A549 (cell line): ENCODE data around the gene MED27. TPM values are rescaled to one million over a fixed set of nuclear protein-coding genes. Genes with fewer than 3 reads are reported as not detected.

Source experiments
- ATAC-seq, 2 experiments: fragments of 200-7000 bp in 1 of 2; fragments of >200 bp in 1 of 2; cut with Nextera tagmentation in 1 of 2; cut with Tn5 transposase in 1 of 2; 3 replicates each; pipeline versions ENCODE4 v1.8.0 to v1.9.1; 2018 to 2020; ENCODE audit warnings: mild to moderate bottlenecking in 1 of 2, moderate library complexity in 1 of 2
- CTCF ChIA-PET: fragments of 300-600 bp; sonication (Branson Sonifier 250); formaldehyde crosslinking; extraction: SDS; loops from one replicate; lab custom pipeline; 2021; ENCODE audit warnings: antibody characterized with exemption, inconsistent platforms; lab: Yijun Ruan, JAX
- POLR2A ChIA-PET: fragments of 350-600 bp; formaldehyde crosslinking; extraction: SDS; loops from one replicate; lab custom pipeline; 2021; ENCODE audit warnings: antibody characterized with exemption, inconsistent platforms; lab: Yijun Ruan, JAX
- DNase-seq, 2 experiments: peaks; one replicate each; pipeline versions ENCODE4 v3.0.0 to v3.0.0-alpha.2; 2011 to 2016; ENCODE audit warnings: low read depth in 1 of 2, low spot score in 1 of 2
- FAIRE-seq: peaks from 2 replicates; lab custom pipeline; 2011; peaks lifted over from hg19 to GRCh38; lab: Jason Lieb, UNC
- H3K27ac ChIP-seq, 2 experiments: fragments of >200 bp; sonication (Bioruptor Twin); formaldehyde crosslinking; 3 replicates each; pipeline ENCODE4 v1.5.1; 2016 to 2017
- H3K4me1 ChIP-seq: fragments of >200 bp; sonication (Bioruptor Twin); formaldehyde crosslinking; 3 replicates; pipeline ENCODE4 v1.6.1; 2016
- H3K4me2 ChIP-seq: fragments of >200 bp; sonication (Bioruptor Twin); formaldehyde crosslinking; 3 replicates; pipeline ENCODE4 v1.6.1; 2016
- H3K4me3 ChIP-seq: fragments of >200 bp; sonication (Bioruptor Twin); formaldehyde crosslinking; 3 replicates; pipeline ENCODE4 v1.5.1; 2016
- H3K9me3 ChIP-seq: fragments of >200 bp; sonication (Bioruptor Twin); formaldehyde crosslinking; 3 replicates; pipeline ENCODE4 v1.6.1; 2016
- BCL3 ChIP-seq: fragments of >200 bp; sonication (Bioruptor Twin); formaldehyde crosslinking; IDR thresholded peaks from 3 replicates; pipeline ENCODE4 v1.6.1; 2016
- CBX8 ChIP-seq: fragments of 200-600 bp; sonication (generic); IDR thresholded peaks from 2 replicates; pipeline ENCODE4 v1.6.1; 2016
- E2F6 ChIP-seq: IDR thresholded peaks from 2 replicates; pipeline ENCODE4 v1.6.1; 2012; ENCODE audit warnings: low read depth, borderline replicate concordance
- ESRRA ChIP-seq: fragments of 150-350 bp; IDR thresholded peaks from 2 replicates; pipeline ENCODE4 v1.6.1; 2014; ENCODE audit warnings: mild to moderate bottlenecking, low read length, borderline replicate concordance
- FOXS1 ChIP-seq: fragments of 250-450 bp; sonication (Bioruptor Pico); IDR thresholded peaks from 2 replicates; pipeline ENCODE4 v1.5.0; 2020; ENCODE audit warnings: mild to moderate bottlenecking, moderate library complexity
- GATA3 ChIP-seq: IDR thresholded peaks from 2 replicates; pipeline ENCODE4 v1.6.1; 2012; ENCODE audit warnings: borderline replicate concordance
- HOXA7 ChIP-seq: fragments of 250-450 bp; sonication (Bioruptor Pico); IDR thresholded peaks from 2 replicates; pipeline ENCODE4 v1.5.0; 2020; ENCODE audit warnings: mild to moderate bottlenecking, moderate library complexity
- HOXB13 ChIP-seq: fragments of 250-450 bp; sonication (Bioruptor Pico); IDR thresholded peaks from 2 replicates; pipeline ENCODE4 v1.5.0; 2020; ENCODE audit warnings: low read depth, mild to moderate bottlenecking, moderate library complexity
- JUN ChIP-seq, 2 experiments: fragments of >200 bp; sonication (Bioruptor Twin); formaldehyde crosslinking; IDR thresholded peaks; 2 replicates in 1 of 2; 3 replicates in 1 of 2; pipeline ENCODE4 v1.6.1; 2016 to 2017
- JUNB ChIP-seq: fragments of >200 bp; sonication (Bioruptor Twin); formaldehyde crosslinking; IDR thresholded peaks from 2 replicates; pipeline ENCODE4 v1.6.1; 2016
- KDM5A ChIP-seq: fragments of 200-600 bp; sonication (generic); IDR thresholded peaks from 2 replicates; pipeline ENCODE4 v1.6.1; 2016; ENCODE audit warnings: antibody characterized with exemption, mild to moderate bottlenecking
- MAFK ChIP-seq: fragments of 450-650 bp; IDR thresholded peaks from 2 replicates; pipeline ENCODE4 v1.6.1; 2014; ENCODE audit not compliant: partially characterized antibody
- TFCP2L1 ChIP-seq: fragments of 250-450 bp; sonication (Bioruptor Pico); IDR thresholded peaks from 2 replicates; pipeline ENCODE4 v1.5.0; 2021; ENCODE audit warnings: mild to moderate bottlenecking
- ZC3H11A ChIP-seq: fragments of 450-650 bp; IDR thresholded peaks from 2 replicates; pipeline ENCODE4 v1.6.1; 2014; ENCODE audit warnings: antibody characterized with exemption, mild to moderate bottlenecking
- WGBS: methylation state at CpG from one replicate; pipeline ENCODE4 v1.1.6; 2017; ENCODE audit errors: missing lambda C conversion rate; 5-methylcytosine and 5-hydroxymethylcytosine counted together
- polyA plus RNA-seq, 4 experiments: library from polyadenylated mRNA; depleted of rRNA in 3 of 4; stranded (reverse); fragments of >200 nt; fragmentation: RNase III in 1 of 4; extraction: RNeasy Plus Mini Kit Qiagen cat#74134 plus additional on column Dnase treatment in 1 of 4; gene quantifications; 2 replicates in 3 of 4; 3 replicates in 1 of 4; pipeline ENCODE4 v1.2.3, GENCODE V29; 2011 to 2017
- TF ChIP-seq, protein P1 (sequence below): fragments of >200 bp; sonication (Bioruptor Twin); formaldehyde crosslinking; IDR thresholded peaks from 3 replicates; pipeline ENCODE4 v1.5.1; 2016
- TF ChIP-seq, protein P2 (sequence below): IDR thresholded peaks from 2 replicates; pipeline ENCODE4 v1.6.1; 2012
- TF ChIP-seq, protein P3 (sequence below): fragments of >200 bp; sonication (Bioruptor Twin); formaldehyde crosslinking; IDR thresholded peaks from 2 replicates; pipeline ENCODE4 v1.6.1; 2016
- TF ChIP-seq, protein P4 (sequence below): fragments of 250-450 bp; sonication (Bioruptor Pico); IDR thresholded peaks from 2 replicates; pipeline ENCODE4 v1.5.0; 2021; ENCODE audit warnings: mild to moderate bottlenecking, moderate library complexity, borderline replicate concordance

Gene MED27
- polyA plus RNA-seq, 2 of the 4 experiments (the other 2 are of a cell fraction), result 24.2 to 37.8 TPM

- TF ChIP-seq ESRRA (no peak), MAFK (peak; percentile 23)
- FAIRE-seq (no peak), DNase-seq (no peak), ATAC-seq (no peak)
- H3K4me1 ChIP-seq, result peaks cover 20% of the 10 kb centered on the region
- 94% methylated on average over 3 of the region's 3 CpGs for WGBS
- ChIA-PET CTCF (interaction anchor here (0.8 to 1.6 kb wide), 3 partner anchors 9 to 143 kb away, joined by 3 read pairs; no protein-coding TSS in a partner anchor), POLR2A (no interaction called here)
- H3K9me3 ChIP-seq, result peaks cover 2% of the 10 kb centered on the region; the same call in 1 of the 3 replicates
- H3K4me3 ChIP-seq, result no peak overlapping the region
- H3K4me2 ChIP-seq, result no peak overlapping the region
- no peak overlapping the region for H3K27ac ChIP-seq
Observed at GRCh38 chr9:132015866-132016265, 63.8 kb downstream of the MED27 start.

- no peak for DNase-seq
- no peak for TF ChIP-seq FOXS1 (CRISPR knock-in tag)
- TF ChIP-seq JUNB, result no peak
- no peak for TF ChIP-seq HOXA7 (CRISPR knock-in tag)
- TF ChIP-seq JUN (IDR thresholded peaks at IDR 0.05), result no peak
- Histone ChIP-seq H3K27ac (no peak overlapping the region), H3K4me3 (no peak overlapping the region), H3K4me1 (peaks cover 21% of the 10 kb centered on the region), H3K9me3 (peaks cover 6% of the 10 kb centered on the region; the same call in 1 of the 3 replicates), H3K4me2 (no peak overlapping the region)
- WGBS, result 88% methylated on average over 4 of the region's 4 CpGs
- POLR2A ChIA-PET, result no interaction called here
- CTCF ChIA-PET, result interaction anchor here (1.6 kb wide), 1 partner anchor 142 kb away, joined by 3 read pairs; no protein-coding TSS in a partner anchor
- no peak for ATAC-seq
- no peak for FAIRE-seq
Observed at GRCh38 chr9:132014218-132014805, 65.4 kb downstream of the MED27 start.

DNA sequence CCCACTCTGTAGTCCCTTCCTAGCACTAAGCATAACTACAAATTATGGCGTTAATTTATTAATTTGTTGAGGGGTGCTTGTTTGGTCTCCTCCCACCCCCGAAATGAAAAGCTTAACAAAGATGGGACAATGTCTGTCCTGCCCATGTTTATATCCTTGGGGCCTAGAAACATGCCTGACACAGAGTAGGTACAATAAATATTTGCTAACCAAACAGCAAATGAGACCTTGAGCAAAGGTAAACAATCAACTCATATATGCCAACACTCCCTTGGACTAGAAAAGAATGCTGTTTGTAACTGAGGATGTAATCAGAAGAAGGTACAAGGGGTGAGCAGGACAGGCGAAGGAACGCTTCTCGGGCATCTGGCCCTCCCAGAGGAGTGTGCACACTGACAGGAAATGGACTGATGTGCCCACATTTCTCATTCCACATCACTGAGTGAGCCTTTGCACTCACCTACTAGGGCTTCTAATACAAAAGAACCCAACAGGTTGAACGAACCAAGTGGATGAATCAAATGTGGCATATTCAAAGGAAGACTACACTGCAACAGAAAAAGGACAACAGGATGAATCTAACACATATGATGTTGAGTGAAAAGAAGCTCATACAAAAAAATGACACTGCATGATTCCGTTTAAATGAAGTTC, 66.8 kb downstream of the MED27 start:
- no peak overlapping the region for H3K4me3 ChIP-seq
- peak overlapping the region; percentile 33; the same call in 2 of the 3 replicates for H3K4me2 ChIP-seq
- ChIA-PET CTCF (interaction anchor here (0.6 to 0.9 kb wide), 2 partner anchors 16 to 250 kb away, joined by 3 read pairs; no protein-coding TSS in a partner anchor), POLR2A (no interaction called here)
- peak in 1 of 2 experiments; percentile 16; a peak in 2 of 6 replicates for ATAC-seq
- no peak for FAIRE-seq
- peaks cover 6% of the 10 kb centered on the region; the same call in 1 of the 3 replicates for H3K9me3 ChIP-seq
- peaks cover 33% of the 10 kb centered on the region for H3K4me1 ChIP-seq
- H3K27ac ChIP-seq, result peak overlapping the region; percentile 6 to 20; a peak in 1 of 6 replicates
- DNase-seq, result peak in 1 of 2 experiments; percentile 33
- 61% methylated on average over 7 of the region's 7 CpGs for WGBS
- TF ChIP-seq GATA3, result peak; percentile 70; the same call in 1 of the 2 replicates
- TF ChIP-seq ZC3H11A, result no peak
- no peak for TF ChIP-seq CBX8
- no peak for TF ChIP-seq KDM5A

DNA sequence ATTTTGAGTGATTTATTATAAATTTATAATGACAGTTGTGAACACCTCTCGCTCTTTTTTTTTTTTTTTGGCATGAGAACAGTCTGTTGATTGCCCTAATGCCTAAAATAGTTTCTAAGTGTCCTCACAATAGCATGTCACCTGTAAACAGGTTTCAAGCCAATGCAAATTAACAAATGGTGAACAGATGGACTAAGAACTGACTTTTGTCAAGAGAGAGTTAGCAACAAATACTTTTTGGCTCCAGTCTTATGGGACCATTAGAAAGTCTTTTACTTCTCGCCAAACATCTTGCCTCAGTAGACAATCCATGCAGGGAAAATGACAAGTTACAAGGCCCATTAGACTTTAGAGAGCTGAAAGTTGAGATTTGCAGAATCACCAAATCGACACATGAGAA, 67.8 kb downstream of the MED27 start:
- peaks cover 40% of the 10 kb centered on the region for H3K4me1 ChIP-seq
- CTCF ChIA-PET, result interaction anchor here (0.6 to 1.3 kb wide), 2 partner anchors 10 to 28 kb away, joined by 5 to 6 read pairs; no protein-coding TSS in a partner anchor
- no peak for FAIRE-seq
- ATAC-seq, result no peak
- H3K9me3 ChIP-seq, result peaks cover 6% of the 10 kb centered on the region; the same call in 1 of the 3 replicates
- H3K4me2 ChIP-seq, result no peak overlapping the region
- DNase-seq, result no peak
- 96% methylated on average over 3 of the region's 3 CpGs for WGBS
- H3K27ac ChIP-seq, result no peak overlapping the region; a peak in 1 of 6 replicates
- POLR2A ChIA-PET, result no interaction called here
- no peak overlapping the region for H3K4me3 ChIP-seq
- TF ChIP-seq, protein P1, sequence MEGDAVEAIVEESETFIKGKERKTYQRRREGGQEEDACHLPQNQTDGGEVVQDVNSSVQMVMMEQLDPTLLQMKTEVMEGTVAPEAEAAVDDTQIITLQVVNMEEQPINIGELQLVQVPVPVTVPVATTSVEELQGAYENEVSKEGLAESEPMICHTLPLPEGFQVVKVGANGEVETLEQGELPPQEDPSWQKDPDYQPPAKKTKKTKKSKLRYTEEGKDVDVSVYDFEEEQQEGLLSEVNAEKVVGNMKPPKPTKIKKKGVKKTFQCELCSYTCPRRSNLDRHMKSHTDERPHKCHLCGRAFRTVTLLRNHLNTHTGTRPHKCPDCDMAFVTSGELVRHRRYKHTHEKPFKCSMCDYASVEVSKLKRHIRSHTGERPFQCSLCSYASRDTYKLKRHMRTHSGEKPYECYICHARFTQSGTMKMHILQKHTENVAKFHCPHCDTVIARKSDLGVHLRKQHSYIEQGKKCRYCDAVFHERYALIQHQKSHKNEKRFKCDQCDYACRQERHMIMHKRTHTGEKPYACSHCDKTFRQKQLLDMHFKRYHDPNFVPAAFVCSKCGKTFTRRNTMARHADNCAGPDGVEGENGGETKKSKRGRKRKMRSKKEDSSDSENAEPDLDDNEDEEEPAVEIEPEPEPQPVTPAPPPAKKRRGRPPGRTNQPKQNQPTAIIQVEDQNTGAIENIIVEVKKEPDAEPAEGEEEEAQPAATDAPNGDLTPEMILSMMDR, result no peak
- TF ChIP-seq BCL3 (no peak), HOXB13 (CRISPR knock-in tag) (no peak), E2F6 (no peak), TFCP2L1 (no peak)
- TF ChIP-seq, protein P2, sequence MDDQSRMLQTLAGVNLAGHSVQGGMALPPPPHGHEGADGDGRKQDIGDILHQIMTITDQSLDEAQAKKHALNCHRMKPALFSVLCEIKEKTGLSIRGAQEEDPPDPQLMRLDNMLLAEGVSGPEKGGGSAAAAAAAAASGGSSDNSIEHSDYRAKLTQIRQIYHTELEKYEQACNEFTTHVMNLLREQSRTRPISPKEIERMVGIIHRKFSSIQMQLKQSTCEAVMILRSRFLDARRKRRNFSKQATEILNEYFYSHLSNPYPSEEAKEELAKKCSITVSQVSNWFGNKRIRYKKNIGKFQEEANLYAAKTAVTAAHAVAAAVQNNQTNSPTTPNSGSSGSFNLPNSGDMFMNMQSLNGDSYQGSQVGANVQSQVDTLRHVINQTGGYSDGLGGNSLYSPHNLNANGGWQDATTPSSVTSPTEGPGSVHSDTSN, result no peak
- TF ChIP-seq, protein P3, sequence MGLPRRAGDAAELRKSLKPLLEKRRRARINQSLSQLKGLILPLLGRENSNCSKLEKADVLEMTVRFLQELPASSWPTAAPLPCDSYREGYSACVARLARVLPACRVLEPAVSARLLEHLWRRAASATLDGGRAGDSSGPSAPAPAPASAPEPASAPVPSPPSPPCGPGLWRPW, result no peak
- TF ChIP-seq, protein P4, sequence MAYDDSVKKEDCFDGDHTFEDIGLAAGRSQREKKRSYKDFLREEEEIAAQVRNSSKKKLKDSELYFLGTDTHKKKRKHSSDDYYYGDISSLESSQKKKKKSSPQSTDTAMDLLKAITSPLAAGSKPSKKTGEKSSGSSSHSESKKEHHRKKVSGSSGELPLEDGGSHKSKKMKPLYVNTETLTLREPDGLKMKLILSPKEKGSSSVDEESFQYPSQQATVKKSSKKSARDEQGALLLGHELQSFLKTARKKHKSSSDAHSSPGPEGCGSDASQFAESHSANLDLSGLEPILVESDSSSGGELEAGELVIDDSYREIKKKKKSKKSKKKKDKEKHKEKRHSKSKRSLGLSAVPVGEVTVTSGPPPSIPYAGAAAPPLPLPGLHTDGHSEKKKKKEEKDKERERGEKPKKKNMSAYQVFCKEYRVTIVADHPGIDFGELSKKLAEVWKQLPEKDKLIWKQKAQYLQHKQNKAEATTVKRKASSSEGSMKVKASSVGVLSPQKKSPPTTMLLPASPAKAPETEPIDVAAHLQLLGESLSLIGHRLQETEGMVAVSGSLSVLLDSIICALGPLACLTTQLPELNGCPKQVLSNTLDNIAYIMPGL (CRISPR knock-in tag), result no peak
